ENCODE results near the gene HES7. TPM values are rescaled to one million over a fixed set of nuclear protein-coding genes. Genes with fewer than 3 reads are reported as not detected.
A peak's percentile ranks its signal among the peaks of the same experiment; 100 is the strongest.

The HES7 gene
- total RNA-seq, 1 experiment from 2014 or later, result 0.33 TPM

- H3K27me3 ChIP-seq (ENCODE audit: insufficient read depth, low read length), result no peaks in the 10 kb centered on the region
- no peak overlapping the region for H4K8ac ChIP-seq (replicated peaks; ENCODE audit: insufficient read length, low read depth, low read length)
- H3K9ac ChIP-seq (ENCODE audit: extremely low read depth, insufficient read length, low read length), result peak overlapping the region; percentile 63
- H3K4me2 ChIP-seq (ENCODE audit: insufficient read depth, insufficient read length, low read length), result peak overlapping the region; percentile 59
- WGBS (ENCODE audit: extremely low coverage, insufficient read length, low lambda C conversion rate), result no CpG with 5 or more reads among the region's 14 CpGs
- no peaks in the 10 kb centered on the region for H4K20me1 ChIP-seq (ENCODE audit: control insufficient read depth, insufficient read depth, insufficient read length)
- H3K79me2 ChIP-seq (ENCODE audit: insufficient read depth, low read length), result no peaks in the 10 kb centered on the region
- no peaks in the 10 kb centered on the region for H3K9me3 ChIP-seq (ENCODE audit: control insufficient read depth, low read depth, low read length)
- H3K4me1 Mint-ChIP-seq, result peaks cover 25 to 29% of the 10 kb centered on the region in 2 experiments
- H3K56ac ChIP-seq (ENCODE audit: insufficient read length, low read depth, low read length), result no peak overlapping the region
- no peak overlapping the region for H2BK20ac ChIP-seq (ENCODE audit: low read depth, low read length, poor library complexity, severe bottlenecking)
- no peak overlapping the region for H3K27ac ChIP-seq (ENCODE audit: insufficient read length, low read depth, low read length)
- H2AFZ ChIP-seq (ENCODE audit: low read length), result no peak overlapping the region
- no peak overlapping the region; the same call in 1 of the 2 replicates for H3K4ac ChIP-seq (ENCODE audit: low read depth, low read length)
- H2AK5ac ChIP-seq (ENCODE audit: insufficient read length, low read length), result no peak overlapping the region
- no peak overlapping the region for H4K91ac ChIP-seq (ENCODE audit: insufficient read length, low read depth, low read length)
- peaks cover under 1% of the 10 kb centered on the region for H3K79me1 ChIP-seq (ENCODE audit: insufficient read depth, low read depth, low read length, poor library complexity, severe bottlenecking)
- H3T11ph ChIP-seq (ENCODE audit: low read length), result no peak overlapping the region
- peak overlapping the region; percentile 41 for H3K14ac ChIP-seq (ENCODE audit: insufficient read depth, low read length)
- 0 out of 2 replicates have a peak overlapping the region, but pooled peaks have one; percentile 9 for H2BK15ac ChIP-seq (ENCODE audit: low read depth, low read length)
- H3K27me3 Mint-ChIP-seq (ENCODE audit: low read depth), result peaks cover 3% of the 10 kb centered on the region
- DNase-seq, result no peak
- no peak overlapping the region for H3K23ac ChIP-seq (ENCODE audit: insufficient read length, low read depth, low read length)
- H3K36me3 Mint-ChIP-seq (ENCODE audit: insufficient read depth in 1 of 3, low read depth in 3 of 3), result peaks cover 0 to 12% (median 8%) of the 10 kb centered on the region in 3 experiments; a peak in 6 of 7 replicates
- no peak overlapping the region; a peak in 3 of 7 replicates for H3K27ac Mint-ChIP-seq
- H3K4me1 ChIP-seq (ENCODE audit: insufficient read depth, low read length), result peaks cover 5% of the 10 kb centered on the region
- H2BK12ac ChIP-seq (ENCODE audit: insufficient read length, low read depth, low read length), result peak overlapping the region; percentile 36
- no peak overlapping the region; a peak in 1 of 5 replicates for H3K4me3 Mint-ChIP-seq
- H2BK5ac ChIP-seq (ENCODE audit: insufficient read length, low read length), result no peak overlapping the region
- TF ChIP-seq CTCF (conservative IDR thresholded peaks at IDR 0.05), result no peak
- H3K9me3 Mint-ChIP-seq, result no peaks in the 10 kb centered on the region
- no peak overlapping the region for H2BK120ac ChIP-seq (ENCODE audit: low read depth, low read length, poor library complexity, severe bottlenecking)
- H3K18ac ChIP-seq (ENCODE audit: insufficient read length, low read depth, low read length), result peak overlapping the region; percentile 71
- H4K5ac ChIP-seq (ENCODE audit: insufficient read length, low read depth, low read length), result no peak overlapping the region
- H3K23me2 ChIP-seq (ENCODE audit: insufficient read length, low read depth, low read length, poor library complexity, severe bottlenecking), result peaks cover 21% of the 10 kb centered on the region
These were observed 31.5 kb upstream of the HES7 start for GRCh38 chr17:8155231-8155995.

Measured in H9 (cell line).